Embryonic facial prominence (tissue), 1 donor: ENCODE measurements around the gene SLC25A22.

ENCODE experiments used
- DNase-seq: peaks from one replicate; pipeline ENCODE4 v3.0.0-alpha.2; 2016; ENCODE audit errors: extremely low spot score

Gene SLC25A22

GRCh38 chr11:747158-748006, 50.7 kb downstream of the SLC25A22 start, which contains the start of gene TALDO1:
TALDO1 (plus strand) TSS chr11:747464; CDS start chr11:747482, 18 bp downstream.
- peak; percentile 60 for DNase-seq

DNA sequence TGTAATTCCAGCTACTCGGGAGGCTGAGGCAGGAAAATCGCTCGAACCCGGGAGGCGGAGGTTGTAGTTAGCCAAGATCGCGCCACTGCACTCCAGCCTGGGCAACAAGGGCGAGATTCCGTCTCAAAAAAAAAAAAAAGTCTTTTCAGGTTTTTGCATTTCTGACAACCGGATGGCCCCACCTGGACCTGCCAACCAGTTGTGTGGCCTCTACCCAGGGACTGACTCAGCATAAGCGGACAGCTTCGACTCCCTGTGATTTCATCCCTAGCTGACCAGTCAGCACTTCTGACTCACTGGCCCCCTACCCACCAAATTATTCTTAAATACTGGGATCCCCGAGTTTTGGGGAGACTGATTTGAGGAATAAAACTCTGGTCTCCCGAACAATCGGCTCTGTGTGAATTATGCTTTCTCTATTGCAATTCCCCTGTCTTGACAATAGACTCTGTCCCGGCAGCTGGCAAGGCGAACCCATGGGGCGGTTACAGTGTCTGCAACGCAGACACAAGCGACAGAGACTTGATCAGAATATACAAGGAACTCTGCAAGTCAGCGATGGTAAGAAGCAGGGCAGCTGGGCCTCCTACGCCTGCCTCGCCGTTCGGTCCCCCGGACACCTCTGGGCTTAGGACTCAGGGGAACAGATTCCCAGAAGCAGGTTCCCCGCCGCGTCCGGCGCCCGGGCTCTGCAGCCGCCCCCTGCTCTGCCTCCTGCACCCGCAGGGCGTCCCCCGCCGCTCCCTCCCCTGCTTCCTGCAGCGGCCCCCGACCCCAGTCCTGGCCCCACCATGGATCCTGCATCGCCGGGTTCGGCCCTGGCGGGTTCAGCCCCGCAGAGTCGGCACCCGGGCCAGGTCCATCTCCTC, 51.6 kb downstream of the SLC25A22 start:
- no peak for DNase-seq

- no peak for DNase-seq
Observed at GRCh38 chr11:745428-745827, 52.7 kb downstream of the SLC25A22 start.

DNA sequence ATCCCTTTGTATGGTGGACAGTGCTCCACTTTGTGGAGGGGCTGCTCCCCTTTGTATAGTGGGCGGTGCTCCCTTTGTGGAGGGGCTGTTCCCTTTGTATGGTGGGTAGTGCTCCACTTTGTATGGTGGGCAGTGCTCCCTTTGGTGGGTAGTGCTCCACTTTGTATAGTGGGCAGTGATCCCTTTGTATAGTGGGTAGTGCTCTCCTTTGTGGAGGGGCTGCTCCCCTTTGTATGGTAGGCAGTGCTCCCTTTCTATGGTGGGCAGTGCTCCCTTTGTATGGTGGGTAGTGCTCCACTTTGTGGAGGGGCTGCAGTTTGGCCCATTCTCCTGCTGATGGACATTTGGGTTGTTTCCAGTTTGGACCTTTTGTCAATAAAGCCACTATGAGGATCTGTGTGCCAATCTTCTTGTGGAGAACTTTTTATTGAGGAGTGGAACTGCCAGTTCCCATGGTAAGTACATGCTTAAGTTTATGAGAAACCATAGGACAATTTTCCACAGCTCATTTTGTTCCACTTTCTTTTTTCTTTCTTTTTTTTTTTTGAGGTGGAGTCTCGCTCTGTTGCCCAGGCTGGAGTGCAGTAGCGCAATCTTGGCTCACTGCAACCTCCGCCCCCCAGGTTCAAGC, 55.4 kb downstream of the SLC25A22 start:
- no peak for DNase-seq

DNA sequence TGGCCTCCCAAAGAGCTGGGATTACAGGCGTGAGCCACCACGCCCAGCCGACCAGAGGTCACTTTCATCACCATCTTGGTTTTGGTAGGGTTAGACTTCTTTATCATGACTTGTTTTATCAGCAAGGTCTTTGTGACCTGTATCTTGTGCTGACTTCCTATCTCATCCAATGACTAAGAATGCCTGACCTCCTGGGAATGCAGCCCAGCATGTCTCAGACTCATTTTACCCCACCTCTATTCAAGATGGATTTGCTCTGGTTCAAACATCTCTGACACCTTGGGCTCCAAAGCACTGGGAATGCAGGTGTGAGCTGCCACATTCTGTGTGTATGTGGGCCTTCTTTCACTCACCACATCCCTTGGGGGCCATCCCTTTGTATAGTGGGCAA, 55.9 kb downstream of the SLC25A22 start:
- no peak for DNase-seq
